ENCODE data around the gene BRCA1. TPM values are rescaled to one million over a fixed set of nuclear protein-coding genes. Genes with fewer than 3 reads are reported as not detected.
"Not testable (repeated sequence)": the region's sequence is repeated elsewhere in the genome, so short reads cannot be mapped to it uniquely, and the experiment has no call there.

The BRCA1 gene
- total RNA-seq, 1 experiment from 2014 or later: 41.8 TPM

DNA sequence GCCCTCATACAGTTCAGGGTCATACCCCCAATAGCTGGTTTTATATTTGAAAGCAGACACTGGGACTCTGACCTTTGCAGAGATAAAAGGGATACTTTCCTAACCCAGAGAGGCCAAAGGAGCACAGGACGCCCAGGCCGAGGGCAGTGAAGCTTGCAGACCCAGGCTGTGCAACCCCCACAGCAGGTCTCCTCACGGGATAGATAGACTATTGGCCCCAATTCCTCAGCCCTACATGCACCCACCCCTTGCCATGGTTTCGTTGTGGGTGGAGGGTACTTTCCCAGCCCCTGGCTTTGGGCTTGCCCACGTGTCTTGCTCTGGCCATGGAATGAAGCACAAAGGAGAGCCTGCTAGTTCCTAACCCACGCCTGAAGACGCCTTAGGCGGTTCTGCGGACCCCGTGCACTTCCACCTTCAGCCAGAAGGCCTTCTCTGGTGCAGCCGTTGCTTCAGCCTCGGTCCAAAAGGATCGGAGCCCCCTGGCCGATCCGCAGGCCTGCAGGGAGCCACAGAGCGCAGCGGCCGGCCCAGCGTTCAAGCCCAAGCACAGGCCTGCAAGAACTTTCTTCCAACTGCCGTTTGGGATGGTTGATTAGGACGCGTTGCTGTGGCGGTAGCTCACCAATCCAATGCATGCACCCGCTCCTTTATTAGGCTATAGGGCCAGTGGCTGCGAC, 9.8 kb upstream of the BRCA1 start:
- no peak for DNase-seq (ENCODE audit: low read depth)

GRCh38 chr17:43133439-43133838, 8.3 kb upstream of the BRCA1 start:
- DNase-seq (ENCODE audit: low read depth): not testable (repeated sequence)

DNA sequence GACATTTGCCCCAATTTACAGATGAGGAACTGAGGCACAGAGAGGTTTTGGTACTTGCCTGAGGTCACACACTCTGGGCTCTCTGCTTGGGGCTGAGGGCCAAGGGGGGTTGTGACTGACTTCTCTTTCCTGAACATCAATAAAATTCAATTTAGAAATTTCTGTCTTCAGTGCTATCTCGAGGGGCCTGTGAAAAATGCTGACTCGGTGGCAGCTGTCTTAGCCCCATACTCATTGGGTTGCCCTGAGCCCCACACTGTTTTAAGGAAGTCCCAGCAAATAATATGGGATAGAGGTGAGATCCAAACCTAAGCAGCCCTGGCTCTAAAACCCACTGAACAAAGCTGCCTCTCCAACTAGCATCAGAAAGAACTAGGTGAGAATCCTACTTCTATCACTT, 7.0 kb upstream of the BRCA1 start:
- no peak for DNase-seq (ENCODE audit: low read depth)

GRCh38 chr17:43129671-43130010, 4.5 kb upstream of the BRCA1 start:
- no peak for DNase-seq (ENCODE audit: low read depth)

DNA sequence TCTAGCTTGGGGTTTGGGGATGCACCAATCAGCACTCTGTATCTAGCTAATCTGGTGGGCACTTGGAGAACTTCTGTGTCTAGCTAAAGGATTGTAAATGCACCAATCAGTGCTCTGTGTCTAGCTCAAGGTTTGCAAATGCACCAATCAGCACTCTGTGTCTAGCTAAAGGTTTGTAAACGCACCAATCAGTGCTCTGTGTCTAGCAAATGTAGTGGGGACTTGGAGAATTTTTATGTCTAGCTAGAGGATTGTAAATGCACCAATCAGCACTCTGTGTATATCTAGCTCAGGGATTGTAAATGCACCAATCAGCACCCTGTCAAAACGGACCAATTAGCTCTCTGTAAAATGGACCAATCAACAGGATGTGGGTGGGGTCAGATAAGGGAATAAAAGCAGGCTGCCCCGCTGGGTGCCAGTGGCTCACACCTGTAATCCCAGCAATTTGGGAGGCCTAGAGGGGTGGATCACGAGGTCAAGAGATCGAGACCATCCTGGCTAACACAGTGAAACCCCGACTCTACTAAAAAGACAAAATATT, 2.2 kb upstream of the BRCA1 start:
- not testable (repeated sequence) for DNase-seq (ENCODE audit: low read depth)

DNA sequence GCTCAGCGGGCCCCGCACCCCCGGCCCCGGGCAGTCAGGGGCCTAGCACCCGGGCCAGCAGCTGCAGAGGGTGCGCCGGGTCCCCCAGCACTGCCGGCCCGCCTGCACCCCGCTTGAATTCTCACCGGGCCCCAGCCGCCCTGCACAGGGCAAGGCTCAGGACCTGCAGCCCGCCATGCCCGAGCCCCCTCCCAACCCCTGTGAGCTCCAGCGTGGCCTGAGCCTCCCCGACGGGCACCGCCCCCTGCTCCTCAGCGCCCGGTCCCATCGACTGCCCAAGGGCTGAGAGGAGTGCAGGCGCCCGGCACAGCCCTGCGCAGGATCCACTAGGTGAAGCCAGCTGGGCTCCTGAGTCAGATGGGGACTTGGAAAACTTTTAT, 1.7 kb upstream of the BRCA1 start:
- no peak for DNase-seq (ENCODE audit: low read depth)

DNA sequence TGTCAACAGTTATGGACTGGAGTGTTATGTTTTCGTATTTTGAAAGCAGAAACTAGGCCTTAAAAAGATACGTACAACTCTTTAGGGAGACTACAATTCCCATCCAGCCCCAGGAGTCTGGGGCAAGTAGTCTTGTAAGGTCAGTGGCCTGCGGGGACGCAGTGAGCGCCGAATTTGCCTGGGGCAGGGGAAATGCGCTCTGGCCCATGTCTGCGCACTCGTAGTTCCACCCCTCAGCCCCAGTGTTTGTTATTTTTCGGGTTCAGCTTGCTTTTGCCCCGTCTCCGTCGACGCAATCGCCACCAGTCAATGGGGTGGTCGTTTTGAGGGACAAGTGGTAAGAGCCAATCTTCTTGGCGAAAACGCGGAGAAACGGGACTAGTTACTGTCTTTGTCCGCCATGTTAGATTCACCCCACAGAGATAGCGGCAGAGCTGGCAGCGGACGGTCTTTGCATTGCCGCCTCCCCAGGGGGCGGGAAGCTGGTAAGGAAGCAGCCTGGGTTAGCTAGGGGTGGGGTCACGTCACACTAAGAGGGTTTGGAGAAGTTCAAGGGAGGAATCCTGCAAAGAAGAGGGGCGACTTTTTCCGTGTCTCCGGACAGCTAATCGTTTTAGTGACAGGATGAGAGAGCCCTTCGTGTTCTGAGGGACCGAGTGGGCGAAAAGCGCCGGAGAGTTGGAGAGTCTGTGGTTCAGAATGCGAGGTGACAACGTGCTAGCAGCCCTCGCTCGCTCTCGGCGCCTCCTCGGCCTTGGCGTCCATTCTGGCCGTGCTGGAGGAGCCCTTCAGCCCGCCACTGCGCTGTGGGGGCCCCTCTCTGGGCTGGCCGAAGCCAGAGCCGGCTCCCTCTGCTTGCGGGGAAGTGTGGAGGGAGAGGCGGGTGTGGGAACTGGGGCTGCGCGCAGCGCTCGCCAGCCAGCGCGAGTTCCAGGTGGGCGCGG, 1.1 kb upstream of the BRCA1 start:
- no peak for DNase-seq (ENCODE audit: low read depth)

DNA sequence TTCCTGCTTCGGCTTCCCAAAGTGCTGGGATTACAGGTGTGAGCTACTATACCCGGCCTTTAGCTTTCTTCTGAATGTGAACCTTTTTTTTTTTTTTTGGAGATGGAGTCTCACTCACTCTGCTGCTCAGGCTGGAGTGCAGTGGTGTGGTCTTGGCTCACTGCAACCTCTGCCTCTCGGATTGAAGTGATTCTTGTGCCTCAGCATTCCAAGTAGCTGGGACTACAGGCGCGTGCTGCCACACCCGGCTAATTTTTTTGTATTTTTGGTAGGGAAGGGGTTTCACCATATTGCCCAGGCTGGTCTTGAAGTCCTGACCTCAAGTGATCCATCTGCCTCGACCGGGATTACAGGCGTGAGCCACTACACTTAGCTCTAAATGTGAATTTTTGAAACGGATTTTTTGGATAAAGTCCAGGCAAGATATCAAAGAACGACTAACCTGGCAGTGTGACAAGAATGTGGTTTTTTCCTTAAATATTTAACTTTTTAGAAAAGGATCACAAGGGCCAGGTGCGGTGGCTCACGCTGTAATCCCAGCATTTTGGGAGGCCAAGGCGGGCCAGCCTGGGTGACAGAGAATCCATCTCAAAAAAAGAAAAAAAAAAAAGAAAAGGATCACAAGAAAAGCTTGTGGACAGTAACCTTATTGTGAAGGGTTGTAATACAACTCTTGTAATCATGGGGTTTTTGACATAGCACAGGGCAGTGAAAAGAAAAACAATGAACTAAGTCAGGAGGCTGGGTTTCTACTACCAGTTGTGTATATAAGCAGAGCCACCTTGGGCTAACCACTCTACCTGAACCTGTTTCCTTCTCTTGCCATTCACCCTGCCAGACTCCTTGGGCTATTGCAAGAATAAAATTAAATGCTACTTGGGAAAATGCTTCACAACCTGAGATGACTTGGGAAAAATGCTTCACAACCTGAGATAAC, 6.2 kb downstream of the BRCA1 start:
- no peak for DNase-seq (ENCODE audit: low read depth)

DNA sequence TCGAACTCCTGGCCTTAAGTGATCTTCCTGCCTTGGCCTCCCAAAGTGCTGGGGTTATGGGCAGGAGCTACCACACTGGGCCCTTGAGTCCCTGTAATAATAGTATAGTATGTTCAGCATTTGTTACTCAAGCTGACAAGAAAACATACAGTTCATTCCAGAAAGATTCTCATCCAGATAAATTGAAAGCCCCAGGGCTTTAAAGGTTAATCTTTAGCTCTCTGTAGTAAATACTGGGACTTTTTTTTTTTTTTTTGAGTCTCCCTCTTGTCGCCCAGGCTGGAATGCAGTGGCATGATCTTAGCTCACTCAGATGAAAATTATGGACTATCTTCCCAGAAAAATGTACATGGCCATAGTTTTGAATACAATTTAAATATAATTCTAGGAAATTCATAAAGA, 11.0 kb downstream of the BRCA1 start:
- DNase-seq (ENCODE audit: low read depth): no peak

DNA sequence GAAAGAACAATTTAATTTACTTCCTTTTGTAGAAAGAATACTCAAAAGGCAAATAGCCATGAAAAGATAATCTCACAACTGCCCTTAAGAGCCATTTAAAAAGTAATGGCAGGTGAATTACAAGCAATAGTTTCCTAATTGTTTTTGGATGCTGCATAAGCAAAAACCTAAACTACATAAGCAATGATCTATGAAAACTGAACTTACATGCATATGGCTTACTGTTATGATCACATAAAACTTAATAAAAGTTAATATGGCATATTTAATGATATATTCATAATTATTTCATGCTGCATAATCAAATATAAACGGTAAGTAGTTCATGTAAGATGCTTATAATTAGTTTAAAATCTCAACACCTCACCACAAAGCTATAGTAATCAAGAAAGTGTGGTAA, 18.6 kb downstream of the BRCA1 start:
- DNase-seq (ENCODE audit: low read depth): no peak

GRCh38 chr17:43105146-43105545, 20.0 kb downstream of the BRCA1 start:
- no peak for DNase-seq (ENCODE audit: low read depth)

GRCh38 chr17:43104665-43105064, 20.5 kb downstream of the BRCA1 start:
- no peak for DNase-seq (ENCODE audit: low read depth)

- not testable (repeated sequence) for DNase-seq (ENCODE audit: low read depth)
Observed at GRCh38 chr17:43095364-43095763, 29.8 kb downstream of the BRCA1 start.

DNA sequence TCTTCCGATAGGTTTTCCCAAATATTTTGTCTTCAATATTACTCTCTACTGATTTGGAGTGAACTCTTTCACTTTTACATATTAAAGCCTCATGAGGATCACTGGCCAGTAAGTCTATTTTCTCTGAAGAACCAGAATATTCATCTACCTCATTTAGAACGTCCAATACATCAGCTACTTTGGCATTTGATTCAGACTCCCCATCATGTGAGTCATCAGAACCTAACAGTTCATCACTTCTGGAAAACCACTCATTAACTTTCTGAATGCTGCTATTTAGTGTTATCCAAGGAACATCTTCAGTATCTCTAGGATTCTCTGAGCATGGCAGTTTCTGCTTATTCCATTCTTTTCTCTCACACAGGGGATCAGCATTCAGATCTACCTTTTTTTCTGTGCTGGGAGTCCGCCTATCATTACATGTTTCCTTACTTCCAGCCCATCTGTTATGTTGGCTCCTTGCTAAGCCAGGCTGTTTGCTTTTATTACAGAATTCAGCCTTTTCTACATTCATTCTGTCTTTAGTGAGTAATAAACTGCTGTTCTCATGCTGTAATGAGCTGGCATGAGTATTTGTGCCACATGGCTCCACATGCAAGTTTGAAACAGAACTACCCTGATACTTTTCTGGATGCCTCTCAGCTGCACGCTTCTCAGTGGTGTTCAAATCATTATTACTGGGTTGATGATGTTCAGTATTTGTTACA, 30.9 kb downstream of the BRCA1 start:
- no peak for DNase-seq (ENCODE audit: low read depth)

DNA sequence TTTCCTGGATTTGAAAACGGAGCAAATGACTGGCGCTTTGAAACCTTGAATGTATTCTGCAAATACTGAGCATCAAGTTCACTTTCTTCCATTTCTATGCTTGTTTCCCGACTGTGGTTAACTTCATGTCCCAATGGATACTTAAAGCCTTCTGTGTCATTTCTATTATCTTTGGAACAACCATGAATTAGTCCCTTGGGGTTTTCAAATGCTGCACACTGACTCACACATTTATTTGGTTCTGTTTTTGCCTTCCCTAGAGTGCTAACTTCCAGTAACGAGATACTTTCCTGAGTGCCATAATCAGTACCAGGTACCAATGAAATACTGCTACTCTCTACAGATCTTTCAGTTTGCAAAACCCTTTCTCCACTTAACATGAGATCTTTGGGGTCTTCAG, 32.3 kb downstream of the BRCA1 start:
- peak; percentile 5 for DNase-seq (ENCODE audit: low read depth)

GRCh38 chr17:43090022-43090421, 35.1 kb downstream of the BRCA1 start:
- DNase-seq (ENCODE audit: low read depth): no peak

- no peak for DNase-seq (ENCODE audit: low read depth)
Observed at GRCh38 chr17:43085474-43085873, 39.7 kb downstream of the BRCA1 start.

- no peak for DNase-seq (ENCODE audit: low read depth)
Observed at GRCh38 chr17:43079641-43080302, 45.4 kb downstream of the BRCA1 start.

DNA sequence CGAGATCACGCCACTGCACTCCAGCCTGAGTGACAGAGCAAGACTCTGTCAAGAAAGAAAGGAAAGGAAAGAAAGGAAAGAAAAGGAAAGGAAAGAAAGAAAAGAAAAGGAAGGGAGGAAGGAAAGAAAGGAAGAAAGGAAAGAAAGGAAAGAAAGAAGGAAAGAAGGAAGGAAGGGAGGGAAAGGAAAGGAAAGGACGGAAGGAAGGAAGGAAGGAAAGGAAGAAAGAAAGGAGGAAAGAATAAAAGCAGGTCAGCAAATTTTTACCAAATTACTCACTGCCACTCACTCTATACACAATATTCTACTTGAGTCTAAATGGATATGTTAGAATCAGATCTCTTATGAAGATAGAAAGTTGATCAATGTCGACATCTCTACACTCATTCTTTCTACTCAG, 50.3 kb downstream of the BRCA1 start:
- no peak for DNase-seq (ENCODE audit: low read depth)

- no peak for DNase-seq (ENCODE audit: low read depth)
Observed at GRCh38 chr17:43070872-43071271, 54.3 kb downstream of the BRCA1 start.

DNA sequence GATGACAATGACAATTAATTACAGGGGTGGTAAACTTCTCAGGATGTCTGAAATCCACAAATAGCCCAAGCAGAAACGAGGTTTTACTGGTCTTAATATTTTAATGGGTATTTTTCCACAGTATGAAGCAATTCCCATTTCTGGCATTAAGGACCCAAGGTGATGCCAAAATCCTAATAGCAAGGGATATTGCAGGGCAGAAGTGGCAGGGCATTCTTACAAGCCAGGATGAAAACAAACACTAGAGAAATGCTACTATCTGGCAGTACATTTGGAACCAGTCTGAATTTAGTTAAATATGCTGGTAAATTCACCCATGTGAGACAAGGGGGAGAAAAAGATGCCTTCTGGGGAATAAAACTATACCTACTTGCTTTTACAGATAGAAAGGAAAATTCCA, 54.9 kb downstream of the BRCA1 start:
- DNase-seq (ENCODE audit: low read depth): no peak

Measured in Daoy (cell line).